ENCODE measurements around the gene VOPP1.
A peak's percentile ranks its signal among the peaks of the same experiment; 100 is the strongest.
"Not testable (repeated sequence)": the region's sequence is repeated elsewhere in the genome, so short reads cannot be mapped to it uniquely, and the experiment has no call there.

Gene VOPP1

GRCh38 chr7:55513868-55514267 lies 58.4 kb downstream of the VOPP1 start:
- H3K9me3 ChIP-seq (replicated peaks; ENCODE audit: insufficient read depth, low read length), result no peaks in the 10 kb centered on the region
- H3K36me3 ChIP-seq (replicated peaks; ENCODE audit: insufficient read depth, low read length), result peaks cover 11% of the 10 kb centered on the region
- H3K4me3 ChIP-seq (ENCODE audit: low read length), result no peak overlapping the region
- H2AFZ ChIP-seq (ENCODE audit: low read length), result no peak overlapping the region
- peak overlapping the region; percentile 98; the same call in 1 of the 2 replicates for H3K27ac ChIP-seq (ENCODE audit: low read length)
- no peaks in the 10 kb centered on the region for H3K9me2 ChIP-seq (replicated peaks; ENCODE audit: insufficient read depth, low read length)
- no peaks in the 10 kb centered on the region for H4K20me1 ChIP-seq (ENCODE audit: insufficient read depth, low read length)
- peaks cover 82% of the 10 kb centered on the region for H3K79me2 ChIP-seq (ENCODE audit: low read length)
- TF ChIP-seq EZH2 (optimal IDR thresholded peaks at IDR 0.05; ENCODE audit: low read depth, low read length) (no peak), EZH2phosphoT487 (IDR thresholded peaks at IDR 0.05; ENCODE audit: low read length) (no peak), CTCF (IDR thresholded peaks at IDR 0.05; ENCODE audit: low read length) (no peak)
- no peak overlapping the region for H3K9ac ChIP-seq (ENCODE audit: low read length)
- no peak for DNase-seq
- peaks cover 96% of the 10 kb centered on the region for H3K4me1 ChIP-seq (ENCODE audit: low read length)
- H3K27me3 ChIP-seq (replicated peaks; ENCODE audit: insufficient read depth, low read length), result no peaks in the 10 kb centered on the region
- peaks cover 88% of the 10 kb centered on the region for H3F3A ChIP-seq (ENCODE audit: insufficient read depth, low read length)
- H3K4me2 ChIP-seq (ENCODE audit: low read depth, low read length), result no peak overlapping the region; the same call in 1 of the 2 replicates

- no peak overlapping the region for H3K9ac ChIP-seq (ENCODE audit: low read length)
- H3F3A ChIP-seq (ENCODE audit: insufficient read depth, low read length), result peaks cover 92% of the 10 kb centered on the region
- no peaks in the 10 kb centered on the region for H3K27me3 ChIP-seq (replicated peaks; ENCODE audit: insufficient read depth, low read length)
- no peak for DNase-seq
- H3K4me1 ChIP-seq (ENCODE audit: low read length), result peaks cover 94% of the 10 kb centered on the region
- no peaks in the 10 kb centered on the region for H3K9me2 ChIP-seq (replicated peaks; ENCODE audit: insufficient read depth, low read length)
- H3K27ac ChIP-seq (ENCODE audit: low read length), result peak overlapping the region; percentile 98; the same call in 1 of the 2 replicates
- H2AFZ ChIP-seq (ENCODE audit: low read length), result no peak overlapping the region
- no peaks in the 10 kb centered on the region for H3K9me3 ChIP-seq (replicated peaks; ENCODE audit: insufficient read depth, low read length)
- H4K20me1 ChIP-seq (ENCODE audit: insufficient read depth, low read length), result no peaks in the 10 kb centered on the region
- peak overlapping the region; percentile 60; the same call in 1 of the 2 replicates for H3K4me2 ChIP-seq (ENCODE audit: low read depth, low read length)
- peaks cover 6% of the 10 kb centered on the region; the same call in 1 of the 2 replicates for H3K36me3 ChIP-seq (replicated peaks; ENCODE audit: insufficient read depth, low read length)
- peaks cover 74% of the 10 kb centered on the region for H3K79me2 ChIP-seq (ENCODE audit: low read length)
- no peak overlapping the region for H3K4me3 ChIP-seq (ENCODE audit: low read length)
- TF ChIP-seq EZH2 (optimal IDR thresholded peaks at IDR 0.05; ENCODE audit: low read depth, low read length) (no peak), CTCF (IDR thresholded peaks at IDR 0.05; ENCODE audit: low read length) (no peak), EZH2phosphoT487 (IDR thresholded peaks at IDR 0.05; ENCODE audit: low read length) (no peak)
These were observed 59.6 kb downstream of the VOPP1 start for GRCh38 chr7:55512635-55513191.

GRCh38 chr7:55510621-55511020 lies 61.7 kb downstream of the VOPP1 start:
- Histone ChIP-seq H3K79me2 (ENCODE audit: low read length) (peaks cover 85% of the 10 kb centered on the region), H3K4me1 (ENCODE audit: low read length) (peaks cover 94% of the 10 kb centered on the region), H3K9ac (ENCODE audit: low read length) (peak overlapping the region; percentile 31; the same call in 1 of the 2 replicates), H3K36me3 (replicated peaks; ENCODE audit: insufficient read depth, low read length) (peaks cover 11% of the 10 kb centered on the region), H3K27me3 (replicated peaks; ENCODE audit: insufficient read depth, low read length) (no peaks in the 10 kb centered on the region), H2AFZ (ENCODE audit: low read length) (no peak overlapping the region), H3K9me2 (replicated peaks; ENCODE audit: insufficient read depth, low read length) (no peaks in the 10 kb centered on the region), H3K9me3 (replicated peaks; ENCODE audit: insufficient read depth, low read length) (no peaks in the 10 kb centered on the region), H3K4me3 (ENCODE audit: low read length) (no peak overlapping the region), H4K20me1 (ENCODE audit: insufficient read depth, low read length) (no peaks in the 10 kb centered on the region), H3K4me2 (ENCODE audit: low read depth, low read length) (peak overlapping the region; percentile 60; the same call in 1 of the 2 replicates), H3K27ac (ENCODE audit: low read length) (peak overlapping the region; percentile 98), H3F3A (ENCODE audit: insufficient read depth, low read length) (peaks cover 86% of the 10 kb centered on the region)
- no peak for DNase-seq
- TF ChIP-seq EZH2phosphoT487 (IDR thresholded peaks at IDR 0.05; ENCODE audit: low read length), result no peak
- no peak for TF ChIP-seq CTCF (IDR thresholded peaks at IDR 0.05; ENCODE audit: low read length)
- no peak for TF ChIP-seq EZH2 (optimal IDR thresholded peaks at IDR 0.05; ENCODE audit: low read depth, low read length)

GRCh38 chr7:55510206-55510605 lies 62.1 kb downstream of the VOPP1 start:
- not testable (repeated sequence) for H3K4me3 ChIP-seq (ENCODE audit: low read length); H3K9me3 ChIP-seq (replicated peaks; ENCODE audit: insufficient read depth, low read length); H3K27me3 ChIP-seq (replicated peaks; ENCODE audit: insufficient read depth, low read length); H2AFZ ChIP-seq (ENCODE audit: low read length); H3K9me2 ChIP-seq (replicated peaks; ENCODE audit: insufficient read depth, low read length); DNase-seq; H4K20me1 ChIP-seq (ENCODE audit: insufficient read depth, low read length)
- H3K4me1 ChIP-seq (ENCODE audit: low read length), result peaks cover 92% of the 10 kb centered on the region
- H3K79me2 ChIP-seq (ENCODE audit: low read length), result peaks cover 84% of the 10 kb centered on the region
- peak overlapping the region; percentile 98; the same call in 1 of the 2 replicates for H3K27ac ChIP-seq (ENCODE audit: low read length)
- H3K9ac ChIP-seq (ENCODE audit: low read length), result peak overlapping the region; percentile 55; the same call in 1 of the 2 replicates
- H3F3A ChIP-seq (ENCODE audit: insufficient read depth, low read length), result peaks cover 83% of the 10 kb centered on the region
- H3K4me2 ChIP-seq (ENCODE audit: low read depth, low read length), result peak overlapping the region; percentile 60; the same call in 1 of the 2 replicates
- peaks cover 11% of the 10 kb centered on the region for H3K36me3 ChIP-seq (replicated peaks; ENCODE audit: insufficient read depth, low read length)
